ENCODE results near the gene C1orf74.

The C1orf74 gene

GRCh38 chr1:209743145-209743482 is 41.2 kb downstream of the C1orf74 start:
- TF ChIP-seq CTCF (IDR thresholded peaks at IDR 0.05; ENCODE audit: borderline replicate concordance, insufficient read depth, low read depth, low read length): no peak
- no peak overlapping the region for H3K4me3 ChIP-seq (ENCODE audit: low read depth, low read length)

- TF ChIP-seq CTCF (IDR thresholded peaks at IDR 0.05; ENCODE audit: borderline replicate concordance, insufficient read depth, low read depth, low read length): no peak
- no peak overlapping the region for H3K4me3 ChIP-seq (ENCODE audit: low read depth, low read length)
Measured at GRCh38 chr1:209742409-209743144, 41.8 kb downstream of the C1orf74 start.

- no peak overlapping the region for H3K4me3 ChIP-seq (ENCODE audit: low read depth, low read length)
- TF ChIP-seq CTCF (IDR thresholded peaks at IDR 0.05; ENCODE audit: borderline replicate concordance, insufficient read depth, low read depth, low read length): no peak
Measured at GRCh38 chr1:209741889-209742288, 42.5 kb downstream of the C1orf74 start.

GRCh38 chr1:209741193-209741592 is 43.2 kb downstream of the C1orf74 start:
- no peak for TF ChIP-seq CTCF (IDR thresholded peaks at IDR 0.05; ENCODE audit: borderline replicate concordance, insufficient read depth, low read depth, low read length)
- no peak overlapping the region for H3K4me3 ChIP-seq (ENCODE audit: low read depth, low read length)

- TF ChIP-seq CTCF (IDR thresholded peaks at IDR 0.05; ENCODE audit: borderline replicate concordance, insufficient read depth, low read depth, low read length): no peak
- H3K4me3 ChIP-seq (ENCODE audit: low read depth, low read length): no peak overlapping the region
Measured at GRCh38 chr1:209738270-209738669, 46.1 kb downstream of the C1orf74 start.

- no peak for TF ChIP-seq CTCF (IDR thresholded peaks at IDR 0.05; ENCODE audit: borderline replicate concordance, insufficient read depth, low read depth, low read length)
- H3K4me3 ChIP-seq (ENCODE audit: low read depth, low read length): no peak overlapping the region
Measured at GRCh38 chr1:209737118-209737505, 47.2 kb downstream of the C1orf74 start.

GRCh38 chr1:209736490-209737117 is 47.8 kb downstream of the C1orf74 start:
- no peak for TF ChIP-seq CTCF (IDR thresholded peaks at IDR 0.05; ENCODE audit: borderline replicate concordance, insufficient read depth, low read depth, low read length)
- H3K4me3 ChIP-seq (ENCODE audit: low read depth, low read length): no peak overlapping the region

Measured in GM12875 (cell line).